IMR-90 (cell line): ENCODE data around the gene ANO2. TPM values are rescaled to one million over a fixed set of nuclear protein-coding genes. Genes with fewer than 3 reads are reported as not detected.

Source experiments
- ATAC-seq: fragments of 200-7000 bp; cut with Tn5 transposase; 2 replicates; pipeline ENCODE4 v1.9.1; 2020; ENCODE audit warnings: low read depth, mild to moderate bottlenecking, moderate library complexity
- BruUV-seq: library from RNA; stranded (reverse); fragments of 400-500 nt; replicated peaks from 2 replicates; lab custom pipeline; 2021; lab: Mats Ljungman, UMichigan
- CTCF ChIA-PET: fragments of 300-600 bp; formaldehyde crosslinking; extraction: SDS; loops from one replicate; lab custom pipeline; 2021; ENCODE audit warnings: antibody characterized with exemption; lab: Yijun Ruan, JAX
- POLR2A ChIA-PET: fragments of 300-600 bp; sonication (Branson Sonifier 250); formaldehyde crosslinking; loops from one replicate; lab custom pipeline; 2022; ENCODE audit warnings: antibody characterized with exemption; ENCODE audit not compliant: unreplicated experiment; lab: Charles Lee
- DNase-seq: peaks from one replicate; pipeline ENCODE4 v3.0.0; 2013
- H2AFZ ChIP-seq: replicated peaks from 2 replicates; pipeline ENCODE3; 2013; ENCODE audit warnings: low read length, mild to moderate bottlenecking; ENCODE audit not compliant: poor library complexity
- H2AK5ac ChIP-seq: 2 replicates; pipeline ENCODE4 v1.6.1; 2013; ENCODE audit warnings: low read depth, low read length, inconsistent platforms
- H2AK9ac ChIP-seq: replicated peaks from 2 replicates; pipeline ENCODE3; 2013; ENCODE audit warnings: mild to moderate bottlenecking, low read depth, low read length, moderate library complexity; ENCODE audit not compliant: poor library complexity
- H2BK120ac ChIP-seq: 2 replicates; pipeline ENCODE4 v1.6.1; 2013; ENCODE audit warnings: low read depth, low read length, inconsistent platforms
- H2BK15ac ChIP-seq: 3 replicates; pipeline ENCODE4 v1.6.1; 2013; ENCODE audit warnings: low read depth, low read length, inconsistent platforms
- H2BK20ac ChIP-seq: 2 replicates; pipeline ENCODE4 v1.6.1; 2013; ENCODE audit warnings: low read depth, mild to moderate bottlenecking, inconsistent platforms, low read length, moderate library complexity
- H2BK5ac ChIP-seq: 2 replicates; pipeline ENCODE4 v1.6.1; 2013; ENCODE audit warnings: mild to moderate bottlenecking, low read depth, low read length, inconsistent platforms; ENCODE audit not compliant: poor library complexity, severe bottlenecking
- H3K14ac ChIP-seq: replicated peaks from 2 replicates; pipeline ENCODE4 v1.6.1; 2013; ENCODE audit warnings: low read depth, low read length, inconsistent platforms
- H3K18ac ChIP-seq: 2 replicates; pipeline ENCODE4 v1.6.1; 2013; ENCODE audit warnings: low read depth, low read length, control low read depth
- H3K23ac ChIP-seq: 2 replicates; pipeline ENCODE4 v1.6.1; 2013; ENCODE audit warnings: low read depth, low read length, inconsistent platforms
- H3K27ac ChIP-seq: 2 replicates; pipeline ENCODE4 v1.5.1; 2013; ENCODE audit warnings: mild to moderate bottlenecking, control low read depth, low read length; ENCODE audit not compliant: insufficient read depth
- H3K27me3 ChIP-seq: 2 replicates; pipeline ENCODE4 v1.6.1; 2013; ENCODE audit warnings: low read length; ENCODE audit not compliant: control insufficient read depth, insufficient read depth
- H3K36me3 ChIP-seq: 2 replicates; pipeline ENCODE4 v1.6.1; 2013; ENCODE audit warnings: low read length, mixed read lengths; ENCODE audit not compliant: control insufficient read depth, insufficient read depth
- H3K4ac ChIP-seq: 2 replicates; pipeline ENCODE4 v1.6.1; 2013; ENCODE audit warnings: low read depth, low read length, inconsistent platforms
- H3K4me1 ChIP-seq: 2 replicates; pipeline ENCODE4 v1.6.1; 2013; ENCODE audit warnings: low read length, mixed read lengths; ENCODE audit not compliant: control insufficient read depth, insufficient read depth
- H3K4me2 ChIP-seq: 2 replicates; pipeline ENCODE4 v1.6.1; 2013; ENCODE audit warnings: low read depth, mild to moderate bottlenecking, control low read depth, low read length, moderate library complexity
- H3K4me3 ChIP-seq: 2 replicates; pipeline ENCODE4 v1.5.1; 2013; ENCODE audit warnings: low read depth, mild to moderate bottlenecking, control low read depth, low read length, moderate library complexity; ENCODE audit not compliant: insufficient read depth
- H3K56ac ChIP-seq: 2 replicates; pipeline ENCODE4 v1.6.1; 2013; ENCODE audit warnings: low read length, inconsistent platforms; ENCODE audit not compliant: insufficient read depth; ENCODE audit errors: extremely low read depth
- H3K79me1 ChIP-seq, 2 experiments: 2 replicates each; pipeline ENCODE4 v1.6.1; 2013; ENCODE audit warnings: low read length in 2 of 2, inconsistent platforms in 1 of 2, low read depth in 1 of 2
- H3K9ac ChIP-seq: 2 replicates; pipeline ENCODE4 v1.6.1; 2013; ENCODE audit warnings: low read depth, low read length, control low read depth
- H3K9me1 ChIP-seq: 2 replicates; pipeline ENCODE4 v1.6.1; 2013; ENCODE audit warnings: low read length, inconsistent platforms; ENCODE audit not compliant: insufficient read depth
- H3K9me3 ChIP-seq: 2 replicates; pipeline ENCODE4 v1.6.1; 2013; ENCODE audit warnings: low read length; ENCODE audit not compliant: control insufficient read depth, insufficient read depth
- H4K20me1 ChIP-seq: 2 replicates; pipeline ENCODE4 v1.6.1; 2013; ENCODE audit warnings: low read length, inconsistent platforms; ENCODE audit not compliant: insufficient read depth
- H4K5ac ChIP-seq: 2 replicates; pipeline ENCODE4 v1.6.1; 2013; ENCODE audit warnings: mild to moderate bottlenecking, low read depth, low read length, control low read depth
- H4K8ac ChIP-seq, 2 experiments: 2 replicates each; pipeline ENCODE4 v1.6.1; 2013; ENCODE audit warnings: low read depth in 2 of 2, low read length in 2 of 2, control low read depth in 1 of 2, inconsistent platforms in 1 of 2
- H4K91ac ChIP-seq: 2 replicates; pipeline ENCODE4 v1.6.1; 2013; ENCODE audit warnings: low read depth, low read length, inconsistent platforms; ENCODE audit not compliant: insufficient read depth
- BHLHE40 ChIP-seq: fragments of 150-350 bp; IDR thresholded peaks from 2 replicates; pipeline ENCODE4 v1.6.1; 2016; ENCODE audit warnings: mild to moderate bottlenecking, low read depth, low read length
- CEBPB ChIP-seq: IDR thresholded peaks from 2 replicates; pipeline ENCODE4 v1.6.1; 2012; ENCODE audit warnings: low read depth, low read length, improper control_type of control experiment
- CHD1 ChIP-seq: IDR thresholded peaks from 2 replicates; pipeline ENCODE4 v1.6.1; 2012; ENCODE audit warnings: low read depth, low read length, improper control_type of control experiment
- FOS ChIP-seq: fragments of 150-350 bp; IDR thresholded peaks from 2 replicates; pipeline ENCODE4 v1.6.1; 2016; ENCODE audit warnings: low read depth, low read length
- MAFK ChIP-seq: IDR thresholded peaks from 2 replicates; pipeline ENCODE4 v1.6.1; 2012; ENCODE audit warnings: low read depth, low read length, improper control_type of control experiment
- MAZ ChIP-seq: IDR thresholded peaks from 2 replicates; pipeline ENCODE4 v1.6.1; 2012; ENCODE audit warnings: low read depth, mild to moderate bottlenecking, low read length, improper control_type of control experiment, moderate library complexity, borderline replicate concordance
- MXI1 ChIP-seq: IDR thresholded peaks from 2 replicates; pipeline ENCODE4 v1.6.1; 2012; ENCODE audit warnings: low read depth, mild to moderate bottlenecking, low read length, moderate library complexity, borderline replicate concordance
- NFE2L2 ChIP-seq: fragments of 150-350 bp; IDR thresholded peaks from 2 replicates; pipeline ENCODE4 v1.6.1; 2016; ENCODE audit warnings: low read depth, mild to moderate bottlenecking, low read length
- POLR2A ChIP-seq: IDR thresholded peaks from 2 replicates; pipeline ENCODE4 v1.6.1; 2012; ENCODE audit warnings: mild to moderate bottlenecking, low read depth, low read length
- RAD21 ChIP-seq: IDR thresholded peaks from 2 replicates; pipeline ENCODE4 v1.6.1; 2012; ENCODE audit warnings: low read length, improper control_type of control experiment
- RCOR1 ChIP-seq: IDR thresholded peaks from 2 replicates; pipeline ENCODE4 v1.6.1; 2012; ENCODE audit warnings: mild to moderate bottlenecking, low read length, improper control_type of control experiment; ENCODE audit not compliant: insufficient replicate concordance
- RFX5 ChIP-seq: IDR thresholded peaks from 2 replicates; pipeline ENCODE4 v1.8.0; 2012; ENCODE audit warnings: low read depth, mild to moderate bottlenecking, low read length, moderate library complexity
- SMC3 ChIP-seq: fragments of 150-350 bp; IDR thresholded peaks from 2 replicates; pipeline ENCODE4 v1.6.1; 2016; ENCODE audit warnings: low read depth, mild to moderate bottlenecking, antibody characterized with exemption, low read length, moderate library complexity
- WGBS, 2 experiments: methylation state at CpG; one replicate each; pipeline versions ENCODE4 v1.1.5 to v1.1.7; 2013; ENCODE audit warnings: missing lambda C conversion rate in 2 of 2; ENCODE audit not compliant: insufficient read length in 1 of 2; ENCODE audit errors: extremely low coverage in 2 of 2; 5-methylcytosine and 5-hydroxymethylcytosine counted together
- dilution Hi-C: fragments of 300-500 bp; cut with HindIII; formaldehyde crosslinking; loops from one replicate; pipeline ENCODE4 v1.14.3; 2018; ENCODE audit warnings: low sequenced_read_pairs; ENCODE audit not compliant: unreplicated experiment
- in situ Hi-C: fragments of 300-500 bp; cut with MboI; formaldehyde crosslinking; loops from 3 replicates; pipeline ENCODE4 v1.14.3; 2019; ENCODE audit warnings: low sequenced_read_pairs, inconsistent platforms, mixed read lengths
- intact Hi-C: fragments of 100-400 bp; cut with micrococcal nuclease; formaldehyde crosslinking; loops from 2 replicates; pipeline ENCODE4 v1.10.0; 2022
- polyA plus RNA-seq, 3 experiments: library from polyadenylated mRNA; depleted of rRNA; stranded (reverse); fragments of >200 nt; gene quantifications; 2 replicates each; pipeline ENCODE4 v1.2.3, GENCODE V29; 2012; ENCODE audit warnings: low replicate concordance in 1 of 3
- total RNA-seq: library from RNA; depleted of rRNA; stranded (reverse); fragments of >200 nt; gene quantifications from 2 replicates; pipeline ENCODE4 v1.2.3, GENCODE V29; 2012
- TF ChIP-seq, protein P1 (sequence below): fragments of 150-350 bp; IDR thresholded peaks from 2 replicates; pipeline ENCODE4 v1.6.1; 2016; ENCODE audit warnings: low read depth, mild to moderate bottlenecking, low read length, moderate library complexity, borderline replicate concordance
- TF ChIP-seq, protein P2 (sequence below): conservative IDR thresholded peaks from 2 replicates; pipeline ENCODE4 v1.5.1; 2012; ENCODE audit warnings: mild to moderate bottlenecking, low read depth, low read length, improper control_type of control experiment
- TF ChIP-seq, protein P3 (sequence below): fragments of 150-350 bp; IDR thresholded peaks from 2 replicates; pipeline ENCODE4 v1.6.1; 2017; ENCODE audit warnings: mild to moderate bottlenecking, antibody characterized with exemption, low read length, low read depth

The ANO2 gene
- total and polyA plus RNA-seq, 2 of the 4 experiments (the other 2 are of a cell fraction) = 0.22 TPM; not detected in 1

GRCh38 chr12:5882511-5883190 lies 62.4 kb downstream of the ANO2 start:
- 48% methylated on average over 5 of the region's 8 CpGs; no CpG with 5 or more reads in 1 of the 2 experiments for WGBS, 2 experiments
- no peak overlapping the region for H3K23ac ChIP-seq
- POLR2A ChIA-PET = no interaction called here
- H2AFZ ChIP-seq = no peak overlapping the region
- no peak for DNase-seq
- no peak overlapping the region for H2AK9ac ChIP-seq
- H3K27me3 ChIP-seq = peaks cover 7% of the 10 kb centered on the region
- no peak for ATAC-seq
- no peaks in the 10 kb centered on the region for H3K9me1 ChIP-seq
- no peak overlapping the region for H3K18ac ChIP-seq
- no peak overlapping the region for H4K8ac ChIP-seq
- no peak overlapping the region for H4K5ac ChIP-seq
- H4K20me1 ChIP-seq = no peaks in the 10 kb centered on the region
- H4K91ac ChIP-seq = no peak overlapping the region
- no peak overlapping the region for H2BK20ac ChIP-seq
- dilution Hi-C loops (no loop called here), intact Hi-C loops (no loop called here), in situ Hi-C loops (no loop called here)
- H3K14ac ChIP-seq = no peak overlapping the region
- H3K4me2 ChIP-seq = no peak overlapping the region
- H3K79me1 ChIP-seq = no peaks in the 10 kb centered on the region
- no peak overlapping the region for H3K9ac ChIP-seq
- TF ChIP-seq CEBPB (no peak), MAFK (no peak), MAZ (no peak), MXI1 (no peak), RAD21 (no peak), POLR2A (no peak), NFE2L2 (no peak), RFX5 (no peak), FOS (no peak), BHLHE40 (no peak), CHD1 (no peak), SMC3 (no peak), RCOR1 (no peak)
- TF ChIP-seq, protein P1, sequence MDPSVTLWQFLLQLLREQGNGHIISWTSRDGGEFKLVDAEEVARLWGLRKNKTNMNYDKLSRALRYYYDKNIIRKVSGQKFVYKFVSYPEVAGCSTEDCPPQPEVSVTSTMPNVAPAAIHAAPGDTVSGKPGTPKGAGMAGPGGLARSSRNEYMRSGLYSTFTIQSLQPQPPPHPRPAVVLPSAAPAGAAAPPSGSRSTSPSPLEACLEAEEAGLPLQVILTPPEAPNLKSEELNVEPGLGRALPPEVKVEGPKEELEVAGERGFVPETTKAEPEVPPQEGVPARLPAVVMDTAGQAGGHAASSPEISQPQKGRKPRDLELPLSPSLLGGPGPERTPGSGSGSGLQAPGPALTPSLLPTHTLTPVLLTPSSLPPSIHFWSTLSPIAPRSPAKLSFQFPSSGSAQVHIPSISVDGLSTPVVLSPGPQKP = no peak
- TF ChIP-seq, protein P2, sequence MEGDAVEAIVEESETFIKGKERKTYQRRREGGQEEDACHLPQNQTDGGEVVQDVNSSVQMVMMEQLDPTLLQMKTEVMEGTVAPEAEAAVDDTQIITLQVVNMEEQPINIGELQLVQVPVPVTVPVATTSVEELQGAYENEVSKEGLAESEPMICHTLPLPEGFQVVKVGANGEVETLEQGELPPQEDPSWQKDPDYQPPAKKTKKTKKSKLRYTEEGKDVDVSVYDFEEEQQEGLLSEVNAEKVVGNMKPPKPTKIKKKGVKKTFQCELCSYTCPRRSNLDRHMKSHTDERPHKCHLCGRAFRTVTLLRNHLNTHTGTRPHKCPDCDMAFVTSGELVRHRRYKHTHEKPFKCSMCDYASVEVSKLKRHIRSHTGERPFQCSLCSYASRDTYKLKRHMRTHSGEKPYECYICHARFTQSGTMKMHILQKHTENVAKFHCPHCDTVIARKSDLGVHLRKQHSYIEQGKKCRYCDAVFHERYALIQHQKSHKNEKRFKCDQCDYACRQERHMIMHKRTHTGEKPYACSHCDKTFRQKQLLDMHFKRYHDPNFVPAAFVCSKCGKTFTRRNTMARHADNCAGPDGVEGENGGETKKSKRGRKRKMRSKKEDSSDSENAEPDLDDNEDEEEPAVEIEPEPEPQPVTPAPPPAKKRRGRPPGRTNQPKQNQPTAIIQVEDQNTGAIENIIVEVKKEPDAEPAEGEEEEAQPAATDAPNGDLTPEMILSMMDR = no peak
- TF ChIP-seq, protein P3, sequence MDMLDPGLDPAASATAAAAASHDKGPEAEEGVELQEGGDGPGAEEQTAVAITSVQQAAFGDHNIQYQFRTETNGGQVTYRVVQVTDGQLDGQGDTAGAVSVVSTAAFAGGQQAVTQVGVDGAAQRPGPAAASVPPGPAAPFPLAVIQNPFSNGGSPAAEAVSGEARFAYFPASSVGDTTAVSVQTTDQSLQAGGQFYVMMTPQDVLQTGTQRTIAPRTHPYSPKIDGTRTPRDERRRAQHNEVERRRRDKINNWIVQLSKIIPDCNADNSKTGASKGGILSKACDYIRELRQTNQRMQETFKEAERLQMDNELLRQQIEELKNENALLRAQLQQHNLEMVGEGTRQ = no peak
- no peak overlapping the region for H3K56ac ChIP-seq
- H2BK120ac ChIP-seq = no peak overlapping the region
- no peak overlapping the region for H2BK15ac ChIP-seq
- no peaks in the 10 kb centered on the region for H3K4me1 ChIP-seq
- H3K27ac ChIP-seq = no peak overlapping the region
- no peaks in the 10 kb centered on the region for H3K9me3 ChIP-seq
- H3K36me3 ChIP-seq = no peaks in the 10 kb centered on the region
- CTCF ChIA-PET = no interaction called here
- no peak overlapping the region for H3K4me3 ChIP-seq
- no TSS peak for BruUV-seq
- H2AK5ac ChIP-seq = no peak overlapping the region
- no peak overlapping the region for H2BK5ac ChIP-seq
- no peak overlapping the region for H3K4ac ChIP-seq
